Gastroesophageal sphincter (tissue), 4 donors: ENCODE results near the gene CTRL. TPM values are rescaled to one million over a fixed set of nuclear protein-coding genes. Genes with fewer than 3 reads are reported as not detected.

ENCODE experiments used
- ATAC-seq: fragments of 150-250 bp; one replicate; pipeline ENCODE4 v1.9.1; 2016; ENCODE audit warnings: mild to moderate bottlenecking, moderate library complexity
- H3K27ac ChIP-seq, 4 donors: fragments of 200-600 bp; sonication (generic) in 3 of 4; 1 replicate in 3 of 4; 2 replicates in 1 of 4; pipeline ENCODE4 v1.5.1; 2016 to 2019
- H3K27me3 ChIP-seq: fragments of 200-600 bp; sonication (generic); one replicate; pipeline ENCODE4 v1.5.1; 2019
- H3K36me3 ChIP-seq, 2 donors: fragments of 200-600 bp; sonication (generic); one replicate each; pipeline ENCODE4 v1.5.1; 2019; ENCODE audit warnings: control low read depth in 1 of 2
- H3K4me1 ChIP-seq, 3 donors: fragments of 200-600 bp; sonication (generic); 1 replicate in 2 of 3; 2 replicates in 1 of 3; pipeline ENCODE4 v1.5.1; 2016 to 2019; ENCODE audit warnings: control low read depth in 2 of 3
- H3K4me3 ChIP-seq, 2 donors: fragments of 200-600 bp; sonication (generic); one replicate each; pipeline ENCODE4 v1.5.1; 2019; ENCODE audit warnings: mild to moderate bottlenecking in 1 of 2, moderate library complexity in 1 of 2
- H3K9me3 ChIP-seq, 3 donors: fragments of 200-600 bp; sonication (generic); one replicate each; pipeline ENCODE4 v1.5.1; 2017 to 2019; ENCODE audit warnings: control low read depth in 2 of 3
- EP300 ChIP-seq: sonication (generic); formaldehyde crosslinking; IDR thresholded peaks from one replicate; pipeline ENCODE4 v1.6.1; 2017; ENCODE audit warnings: antibody characterized with exemption, mild to moderate bottlenecking
- POLR2A ChIP-seq, 2 donors: fragments of 450-650 bp; IDR thresholded peaks; one replicate each; pipeline ENCODE4 v1.6.1; 2017; ENCODE audit warnings: antibody characterized with exemption in 2 of 2, mild to moderate bottlenecking in 2 of 2, moderate library complexity in 1 of 2
- POLR2AphosphoS5 ChIP-seq: sonication (generic); formaldehyde crosslinking; IDR thresholded peaks from one replicate; pipeline ENCODE4 v1.6.1; 2017; ENCODE audit warnings: antibody characterized with exemption
- WGBS, 2 donors: methylation state at CpG; one replicate each; pipeline ENCODE4 v1.1.5; 2018; ENCODE audit warnings: low coverage in 1 of 2; 5-methylcytosine and 5-hydroxymethylcytosine counted together
- total RNA-seq, 4 donors: library from RNA; depleted of rRNA; stranded (reverse); fragments of >200 nt; gene quantifications; one replicate each; pipeline ENCODE4 v1.1.0, GENCODE V29; 2016
- TF ChIP-seq, protein P1 (sequence below), 4 experiments: fragments of 200-600 bp in 2 of 4; fragments of 450-650 bp in 2 of 4; sonication (generic) in 1 of 4; IDR thresholded peaks; one replicate each; pipeline ENCODE4 v1.5.1; 2017 to 2019; ENCODE audit warnings: antibody characterized with exemption in 4 of 4, mild to moderate bottlenecking in 2 of 4, moderate library complexity in 2 of 4

The CTRL gene
- total RNA-seq, 4 donors from 2014 or later, result 1.2 to 5.0 TPM; not detected in 2

DNA sequence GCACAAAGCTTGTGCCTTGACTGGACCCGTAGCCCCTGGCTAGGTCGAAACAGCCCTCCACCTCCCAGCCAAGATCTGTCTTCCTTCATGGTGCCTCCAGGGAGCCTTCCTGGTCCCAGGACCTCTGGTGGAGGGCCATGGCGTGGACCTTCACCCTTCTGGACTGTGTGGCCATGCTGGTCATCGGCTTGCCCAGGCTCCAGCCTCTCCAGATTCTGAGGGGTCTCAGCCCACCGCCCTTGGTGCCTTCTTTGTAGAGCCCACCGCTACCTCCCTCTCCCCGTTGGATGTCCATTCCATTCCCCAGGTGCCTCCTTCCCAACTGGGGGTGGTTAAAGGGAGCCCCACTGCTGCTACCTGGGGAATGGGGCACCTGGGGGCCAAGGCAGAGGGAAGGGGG, 3.5 kb downstream of the CTRL start:
- Histone ChIP-seq H3K36me3 (peaks cover 0 to 70% of the 10 kb centered on the region in 2 donors), H3K4me3 (no peak overlapping the region), H3K27ac (no peak overlapping the region), H3K4me1 (peaks cover 0 to 46% (median 5%) of the 10 kb centered on the region in 3 donors), H3K9me3 (no peaks in the 10 kb centered on the region), H3K27me3 (no peaks in the 10 kb centered on the region)
- 65 to 100% methylated on average over 1 to 4 of the region's 7 CpGs for WGBS, 2 donors
- no peak for ATAC-seq
- TF ChIP-seq POLR2A (IDR thresholded peaks at IDR 0.05), result no peak
- no peak for TF ChIP-seq POLR2AphosphoS5
- no peak for TF ChIP-seq EP300
- TF ChIP-seq, protein P1, sequence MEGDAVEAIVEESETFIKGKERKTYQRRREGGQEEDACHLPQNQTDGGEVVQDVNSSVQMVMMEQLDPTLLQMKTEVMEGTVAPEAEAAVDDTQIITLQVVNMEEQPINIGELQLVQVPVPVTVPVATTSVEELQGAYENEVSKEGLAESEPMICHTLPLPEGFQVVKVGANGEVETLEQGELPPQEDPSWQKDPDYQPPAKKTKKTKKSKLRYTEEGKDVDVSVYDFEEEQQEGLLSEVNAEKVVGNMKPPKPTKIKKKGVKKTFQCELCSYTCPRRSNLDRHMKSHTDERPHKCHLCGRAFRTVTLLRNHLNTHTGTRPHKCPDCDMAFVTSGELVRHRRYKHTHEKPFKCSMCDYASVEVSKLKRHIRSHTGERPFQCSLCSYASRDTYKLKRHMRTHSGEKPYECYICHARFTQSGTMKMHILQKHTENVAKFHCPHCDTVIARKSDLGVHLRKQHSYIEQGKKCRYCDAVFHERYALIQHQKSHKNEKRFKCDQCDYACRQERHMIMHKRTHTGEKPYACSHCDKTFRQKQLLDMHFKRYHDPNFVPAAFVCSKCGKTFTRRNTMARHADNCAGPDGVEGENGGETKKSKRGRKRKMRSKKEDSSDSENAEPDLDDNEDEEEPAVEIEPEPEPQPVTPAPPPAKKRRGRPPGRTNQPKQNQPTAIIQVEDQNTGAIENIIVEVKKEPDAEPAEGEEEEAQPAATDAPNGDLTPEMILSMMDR (IDR thresholded peaks at IDR 0.05), result no peak

DNA sequence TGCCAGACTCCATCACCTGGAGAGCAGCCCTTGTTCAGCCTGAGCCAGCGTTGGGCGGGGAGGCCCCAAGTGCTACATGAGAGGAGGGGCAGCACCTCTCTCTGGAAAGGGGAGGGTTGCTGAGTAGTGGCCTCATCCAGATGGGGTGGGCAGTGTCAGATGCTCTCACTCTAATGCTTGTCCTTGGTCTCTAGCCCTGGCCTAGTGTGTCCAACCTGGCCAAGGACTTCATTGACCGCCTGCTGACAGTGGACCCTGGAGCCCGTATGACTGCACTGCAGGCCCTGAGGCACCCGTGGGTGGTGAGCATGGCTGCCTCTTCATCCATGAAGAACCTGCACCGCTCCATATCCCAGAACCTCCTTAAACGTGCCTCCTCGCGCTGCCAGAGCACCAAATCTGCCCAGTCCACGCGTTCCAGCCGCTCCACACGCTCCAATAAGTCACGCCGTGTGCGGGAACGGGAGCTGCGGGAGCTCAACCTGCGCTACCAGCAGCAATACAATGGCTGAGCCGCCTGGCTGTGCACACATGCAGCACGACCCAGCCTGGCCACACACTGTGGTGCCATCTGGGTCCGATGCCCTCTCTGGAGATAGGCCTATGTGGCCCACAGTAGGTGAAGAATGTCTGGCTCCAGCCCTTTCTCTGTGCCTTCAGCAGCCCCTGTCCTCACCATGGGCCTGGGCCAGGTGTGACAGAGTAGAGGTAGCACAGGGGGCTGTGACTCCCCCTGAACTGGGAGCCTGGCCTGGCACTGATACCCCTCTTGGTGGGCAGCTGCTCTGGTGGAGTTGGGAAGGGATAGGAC, 4.3 kb downstream of the CTRL start:
- no peaks in the 10 kb centered on the region for H3K27me3 ChIP-seq
- H3K4me1 ChIP-seq, result peaks cover 0 to 54% (median 10%) of the 10 kb centered on the region in 3 donors
- H3K4me3 ChIP-seq, result no peak overlapping the region
- H3K9me3 ChIP-seq, result no peaks in the 10 kb centered on the region
- H3K36me3 ChIP-seq, result peaks cover 0 to 70% of the 10 kb centered on the region in 2 donors
- 96% methylated on average over 9 of the region's 22 CpGs; no CpG with 5 or more reads in 1 of the 2 donors for WGBS, 2 donors
- TF ChIP-seq EP300 (no peak), POLR2A (IDR thresholded peaks at IDR 0.05) (no peak), POLR2AphosphoS5 (no peak)
- TF ChIP-seq, protein P1 (IDR thresholded peaks at IDR 0.05), result no peak
- no peak for ATAC-seq
- peak overlapping the region in 2 of 4 donors; percentile 9 to 65 for H3K27ac ChIP-seq

DNA sequence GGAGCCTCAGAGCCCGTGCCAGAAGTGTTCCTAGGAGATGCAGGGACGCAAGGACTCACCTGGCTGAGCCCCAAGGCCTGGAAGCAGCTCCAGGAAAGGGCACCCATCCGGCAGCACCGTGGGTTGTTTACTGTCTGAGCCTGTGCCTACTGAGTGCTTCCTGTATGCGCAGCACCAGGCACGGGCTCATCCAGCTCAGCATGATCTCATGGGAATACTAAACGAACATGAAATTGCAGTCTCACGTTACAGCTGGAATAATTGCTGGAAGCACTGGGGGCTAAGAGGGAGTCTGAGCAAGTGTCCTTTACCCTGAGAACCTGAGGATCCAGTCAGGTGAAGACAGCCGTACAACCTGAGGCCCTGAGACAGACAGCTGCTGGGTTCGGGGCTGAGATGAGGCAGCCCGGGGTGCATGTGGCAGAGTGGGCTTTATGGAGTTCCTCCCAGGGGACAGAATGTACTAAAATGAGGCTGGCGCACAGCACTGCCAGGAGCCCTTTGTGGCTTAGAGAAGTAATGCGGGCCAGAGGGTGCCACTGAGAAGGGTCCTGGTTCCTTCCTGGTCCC, 5.4 kb downstream of the CTRL start:
- ATAC-seq, result no peak
- no peak overlapping the region for H3K4me3 ChIP-seq
- H3K27me3 ChIP-seq, result no peaks in the 10 kb centered on the region
- no peaks in the 10 kb centered on the region for H3K9me3 ChIP-seq
- peaks cover 0 to 59% of the 10 kb centered on the region in 2 donors for H3K36me3 ChIP-seq
- H3K4me1 ChIP-seq, result peaks cover 0 to 64% (median 12%) of the 10 kb centered on the region in 3 donors
- WGBS, 2 donors, result 33 to 45% methylated on average over 1 to 5 of the region's 13 CpGs
- TF ChIP-seq POLR2A (IDR thresholded peaks at IDR 0.05), result no peak
- H3K27ac ChIP-seq, result peak overlapping the region in 3 of 4 donors; percentile 31 to 65 (median 60)

DNA sequence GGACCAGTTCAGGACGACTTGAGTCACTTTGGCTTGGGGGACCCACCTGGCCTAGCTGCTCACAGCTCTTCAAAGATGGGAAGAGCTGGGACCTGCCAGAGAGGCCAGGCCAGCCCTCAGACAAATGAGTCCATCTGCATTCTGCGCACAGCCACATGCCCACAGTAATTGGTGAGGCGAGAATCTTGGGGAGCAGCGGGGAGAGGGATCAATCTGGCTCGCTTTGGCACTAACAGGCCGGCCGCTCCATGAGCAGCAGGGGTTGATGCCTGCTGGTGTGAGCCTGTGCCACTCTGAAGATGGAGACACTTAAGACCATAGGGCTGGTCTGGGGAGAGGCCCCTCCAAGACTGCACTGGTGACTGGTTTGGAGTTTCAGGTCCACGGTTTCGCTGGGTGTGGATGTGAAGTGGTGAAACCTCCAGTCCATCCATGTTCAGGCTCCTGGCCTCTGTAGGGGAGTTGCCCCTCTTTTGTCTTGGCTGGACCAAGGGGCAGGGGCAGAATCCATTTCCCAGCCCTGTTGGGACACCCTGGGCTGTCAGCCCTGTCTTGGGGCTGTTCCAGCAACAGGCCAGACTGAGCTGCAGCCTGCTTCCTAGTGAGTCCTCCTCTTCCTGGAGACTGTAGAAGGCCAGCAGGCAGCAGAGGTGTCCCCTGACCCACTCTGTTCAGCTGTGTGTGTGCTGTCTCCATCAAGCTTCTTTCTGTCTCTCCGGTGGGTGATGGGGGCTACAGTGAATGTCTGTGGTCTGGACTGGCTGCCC, 7.3 kb downstream of the CTRL start:
- no CpG with 5 or more reads among the region's 10 CpGs for WGBS, 2 donors
- TF ChIP-seq POLR2AphosphoS5 (no peak), POLR2A (IDR thresholded peaks at IDR 0.05) (no peak), EP300 (no peak)
- TF ChIP-seq, protein P1 (IDR thresholded peaks at IDR 0.05), result no peak
- H3K36me3 ChIP-seq, result peaks cover 0 to 48% of the 10 kb centered on the region in 2 donors
- H3K27me3 ChIP-seq, result no peaks in the 10 kb centered on the region
- peak overlapping the region in 3 of 4 donors; percentile 25 to 48 (median 46) for H3K27ac ChIP-seq
- H3K4me1 ChIP-seq, result peaks cover 0 to 78% (median 21%) of the 10 kb centered on the region in 3 donors
- ATAC-seq, result no peak
- no peak overlapping the region for H3K4me3 ChIP-seq
- no peaks in the 10 kb centered on the region for H3K9me3 ChIP-seq

DNA sequence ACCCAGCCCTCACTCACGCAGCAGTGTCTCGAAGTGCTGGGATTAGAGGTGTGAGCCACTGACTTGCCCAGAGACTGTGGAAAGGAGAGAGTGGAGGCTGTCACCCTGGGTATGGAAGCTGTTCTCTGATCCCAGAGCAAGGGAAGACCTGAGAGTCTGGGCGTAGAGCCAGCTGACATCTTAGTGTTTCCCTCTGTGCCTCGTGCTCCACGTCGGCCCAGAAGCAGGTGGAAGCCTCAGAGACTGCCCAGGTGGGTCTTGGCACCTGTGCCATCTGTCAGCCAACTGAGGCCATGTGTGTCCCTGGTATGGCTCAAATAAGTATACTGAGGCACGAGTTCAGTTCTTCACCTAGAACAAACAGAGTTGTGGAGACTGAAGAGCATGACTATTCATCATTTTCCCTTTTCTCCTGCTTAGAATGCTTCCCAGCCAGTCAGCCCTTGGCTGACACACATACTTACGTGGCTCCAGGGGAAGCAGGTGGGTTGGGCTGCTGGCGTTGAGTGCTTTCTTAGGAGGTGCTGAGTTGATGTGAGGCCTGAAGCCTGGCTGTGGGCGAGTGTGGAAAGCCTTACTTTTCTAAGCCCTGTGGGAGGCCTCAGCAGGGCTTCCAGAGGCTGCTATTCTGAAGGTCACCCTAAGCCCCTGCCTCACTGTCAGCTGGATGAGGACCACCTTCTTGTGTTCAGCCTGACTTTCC, 8.1 kb downstream of the CTRL start:
- no peak for ATAC-seq
- TF ChIP-seq, protein P1 (IDR thresholded peaks at IDR 0.05), result no peak
- TF ChIP-seq EP300, result no peak
- no peak for TF ChIP-seq POLR2AphosphoS5
- no peak for TF ChIP-seq POLR2A (IDR thresholded peaks at IDR 0.05)
- H3K27me3 ChIP-seq, result no peaks in the 10 kb centered on the region
- peaks cover 0 to 45% of the 10 kb centered on the region in 2 donors for H3K36me3 ChIP-seq
- 60 to 66% methylated on average over 2 to 3 of the region's 10 CpGs for WGBS, 2 donors
- peaks cover 0 to 85% (median 21%) of the 10 kb centered on the region in 3 donors for H3K4me1 ChIP-seq
- H3K27ac ChIP-seq, result peak overlapping the region in 3 of 4 donors; percentile 25 to 48 (median 46)
- H3K9me3 ChIP-seq, result no peaks in the 10 kb centered on the region
- H3K4me3 ChIP-seq, result no peak overlapping the region
